GM12878 (cell line): ENCODE data around the gene FHL2. TPM values are rescaled to one million over a fixed set of nuclear protein-coding genes. Genes with fewer than 3 reads are reported as not detected.

ENCODE experiments used
- ATAC-seq: fragments of 200-7000 bp; cut with Tn5 transposase; 3 replicates; pipeline ENCODE4 v1.9.1; 2020; ENCODE audit warnings: mild to moderate bottlenecking, moderate library complexity
- BruUV-seq: library from RNA; stranded (reverse); fragments of 400-500 nt; replicated peaks from 2 replicates; lab custom pipeline; 2021; lab: Mats Ljungman, UMichigan
- CTCF ChIA-PET: fragments of 300-600 bp; sonication (Branson Sonifier 250); formaldehyde crosslinking; extraction: SDS; loops from one replicate; lab custom pipeline; 2021; ENCODE audit warnings: inconsistent platforms; lab: Yijun Ruan, JAX
- POLR2A ChIA-PET: fragments of 350-600 bp; formaldehyde crosslinking; extraction: SDS; loops from one replicate; lab custom pipeline; 2021; ENCODE audit warnings: inconsistent platforms; lab: Charles Lee
- RAD21 ChIA-PET: fragments of 300-600 bp; sonication (Branson Sonifier 250); formaldehyde crosslinking; loops from one replicate; lab custom pipeline; 2023; ENCODE audit warnings: antibody characterized with exemption; ENCODE audit not compliant: unreplicated experiment; lab: Charles Lee
- SMC1A ChIA-PET: fragments of 300-600 bp; sonication (Branson Sonifier 250); formaldehyde crosslinking; loops from one replicate; lab custom pipeline; 2023; ENCODE audit not compliant: unreplicated experiment, uncharacterized antibody; lab: Charles Lee
- DNase-seq: peaks from one replicate; pipeline ENCODE4 v3.0.0-alpha.2; 2011; ENCODE audit warnings: low read depth, low spot score
- FAIRE-seq: peaks from 3 replicates; lab custom pipeline; 2011; peaks lifted over from hg19 to GRCh38; lab: Jason Lieb, UNC
- H2AFZ ChIP-seq: 2 replicates; pipeline ENCODE4 v1.6.0; 2011; ENCODE audit warnings: low read depth, low read length, control low read depth; ENCODE audit not compliant: control insufficient read depth
- H3K27ac ChIP-seq: 2 replicates; pipeline ENCODE4 v1.5.1; 2011; ENCODE audit warnings: control low read depth; ENCODE audit not compliant: control insufficient read depth, insufficient read depth
- H3K27me3 ChIP-seq, 2 experiments: replicated peaks in 1 of 2; 2 replicates each; pipeline versions ENCODE4 v1.6.0 to v1.6.1; 2011; ENCODE audit warnings: low read length in 1 of 2; ENCODE audit not compliant: control insufficient read depth in 2 of 2, insufficient read depth in 2 of 2
- H3K36me3 ChIP-seq, 2 experiments: 2 replicates each; pipeline ENCODE4 v1.5.1; 2011; ENCODE audit warnings: low read length in 1 of 2; ENCODE audit not compliant: control insufficient read depth in 2 of 2, insufficient read depth in 2 of 2
- H3K4me1 ChIP-seq: 2 replicates; pipeline ENCODE4 v1.6.1; 2011; ENCODE audit warnings: mild to moderate bottlenecking, low read length, moderate library complexity, mixed read lengths; ENCODE audit not compliant: control insufficient read depth, insufficient read depth
- H3K4me2 ChIP-seq: 2 replicates; pipeline ENCODE4 v1.6.0; 2011; ENCODE audit warnings: control low read depth; ENCODE audit not compliant: control insufficient read depth, insufficient read depth
- H3K4me3 ChIP-seq: fragments of 200-600 bp; sonication (generic); 2 replicates; pipeline ENCODE4 v1.5.1; 2016
- H3K79me2 ChIP-seq: 2 replicates; pipeline ENCODE4 v1.6.0; 2011; ENCODE audit warnings: low read length; ENCODE audit not compliant: control insufficient read depth, insufficient read depth
- H3K9ac ChIP-seq: 2 replicates; pipeline ENCODE4 v1.8.0; 2011; ENCODE audit warnings: low read length, control low read depth, mixed read lengths; ENCODE audit not compliant: control insufficient read depth, insufficient read depth
- H3K9me3 ChIP-seq: replicated peaks from 3 replicates; pipeline ENCODE4 v1.5.1; 2011; ENCODE audit warnings: mild to moderate bottlenecking, low read length; ENCODE audit not compliant: control insufficient read depth, insufficient read depth
- H4K20me1 ChIP-seq: 2 replicates; pipeline ENCODE4 v1.6.0; 2011; ENCODE audit not compliant: control insufficient read depth, insufficient read depth
- BACH1 ChIP-seq: fragments of 450-650 bp; IDR thresholded peaks from 2 replicates; pipeline ENCODE4 v1.6.1; 2017; ENCODE audit warnings: mild to moderate bottlenecking, borderline replicate concordance
- CEBPB ChIP-seq, 2 experiments: fragments of 150-350 bp in 1 of 2; IDR thresholded peaks; 2 replicates each; pipeline ENCODE4 v1.6.1; 2012 to 2014; ENCODE audit warnings: low read depth in 2 of 2, low read length in 2 of 2, borderline replicate concordance in 1 of 2, inconsistent platforms in 1 of 2
- CREM ChIP-seq: IDR thresholded peaks from 2 replicates; pipeline ENCODE4 v1.6.1; 2014; ENCODE audit warnings: antibody characterized with exemption, low read depth
- FOS ChIP-seq: IDR thresholded peaks from 3 replicates; pipeline ENCODE4 v1.6.1; 2011; ENCODE audit warnings: borderline replicate concordance; ENCODE audit not compliant: insufficient read length; ENCODE audit errors: extremely low read depth
- MXI1 ChIP-seq: fragments of 150-350 bp; IDR thresholded peaks from 2 replicates; pipeline ENCODE4 v1.6.1; 2011; ENCODE audit warnings: low read depth, mild to moderate bottlenecking, inconsistent platforms, low read length, improper control_type of control experiment
- MYC ChIP-seq: IDR thresholded peaks from 2 replicates; pipeline ENCODE4 v1.6.1; 2011; ENCODE audit warnings: mild to moderate bottlenecking, low read length, moderate library complexity, inconsistent platforms; ENCODE audit not compliant: insufficient read depth, insufficient replicate concordance, insufficient read length, severe bottlenecking
- POLR2A ChIP-seq: IDR thresholded peaks from 2 replicates; pipeline ENCODE4 v1.6.1; 2011; ENCODE audit warnings: low read depth, mild to moderate bottlenecking, low read length
- SIX5 ChIP-seq: IDR thresholded peaks from 2 replicates; pipeline ENCODE4 v1.6.1; 2011; ENCODE audit warnings: mild to moderate bottlenecking, low read depth, low read length, moderate library complexity; ENCODE audit not compliant: severe bottlenecking
- SUZ12 ChIP-seq: fragments of 200-600 bp; sonication (generic); IDR thresholded peaks from one replicate; pipeline ENCODE4 v1.6.1; 2018; ENCODE audit warnings: antibody characterized with exemption, mild to moderate bottlenecking; ENCODE audit not compliant: unreplicated experiment
- WGBS: methylation state at CpG from one replicate; pipeline ENCODE4 v1.1.6; 2016; ENCODE audit warnings: low lambda C conversion rate; ENCODE audit not compliant: insufficient replicate concordance, insufficient coverage; ENCODE audit errors: missing lambda C conversion rate; 5-methylcytosine and 5-hydroxymethylcytosine counted together
- in situ Hi-C: fragments of 300-500 bp; cut with MboI; formaldehyde crosslinking; loops from 9 replicates; pipeline ENCODE4 v1.14.3; 2018; ENCODE audit warnings: mixed read lengths
- intact Hi-C: fragments of 100-400 bp; cut with micrococcal nuclease; formaldehyde crosslinking; loops from one replicate; pipeline ENCODE4 v1.14.2; 2022; ENCODE audit not compliant: unreplicated experiment
- polyA plus RNA-seq, 11 experiments: library from polyadenylated mRNA; depleted of rRNA in 4 of 11; unstranded in 6 of 11; stranded (reverse) in 5 of 11; fragments of >200 nt; fragmentation: Nextera tagmentation in 4 of 11; fragmentation: Illumina TruSeq in 1 of 11; extraction: Ambion mirVana in 4 of 11; extraction: Trizol in 1 of 11; gene quantifications; 1 replicate in 1 of 11; 2 replicates in 10 of 11; pipeline versions ENCODE4 v1.2.1 to v1.2.3, GENCODE V29; 2011 to 2016; ENCODE audit warnings: inconsistent platforms in 2 of 11, missing spikeins in 2 of 11, low read depth in 1 of 11
- total RNA-seq, 4 experiments: library from RNA; depleted of rRNA in 3 of 4; stranded (reverse); fragments of >200 nt in 3 of 4; fragmentation: Illumina TruSeq in 1 of 4; extraction: Trizol in 1 of 4; gene quantifications; 2 replicates each; pipeline versions ENCODE4 v1.2.1 to v1.2.3, GENCODE V29; 2013 to 2021
- TF ChIP-seq, protein P1 (sequence below): fragments of 450-650 bp; IDR thresholded peaks from 2 replicates; pipeline ENCODE4 v1.6.1; 2018; ENCODE audit warnings: mild to moderate bottlenecking, low read depth, moderate library complexity; ENCODE audit not compliant: partially characterized antibody
- TF ChIP-seq, protein P2 (sequence below): fragments of 450-650 bp; IDR thresholded peaks from 2 replicates; pipeline ENCODE4 v1.6.1; 2017; ENCODE audit warnings: antibody characterized with exemption, mild to moderate bottlenecking, moderate library complexity
- TF ChIP-seq, protein P3 (sequence below): IDR thresholded peaks from 2 replicates; pipeline ENCODE4 v1.6.1; 2012; ENCODE audit warnings: mild to moderate bottlenecking, low read depth, low read length

The FHL2 gene
- total and polyA plus RNA-seq, 10 of the 15 experiments (the other 5 are each of a cell fraction or from before 2014, with no cell fraction given): 2.2 to 9.9 (median 4.5) TPM

DNA sequence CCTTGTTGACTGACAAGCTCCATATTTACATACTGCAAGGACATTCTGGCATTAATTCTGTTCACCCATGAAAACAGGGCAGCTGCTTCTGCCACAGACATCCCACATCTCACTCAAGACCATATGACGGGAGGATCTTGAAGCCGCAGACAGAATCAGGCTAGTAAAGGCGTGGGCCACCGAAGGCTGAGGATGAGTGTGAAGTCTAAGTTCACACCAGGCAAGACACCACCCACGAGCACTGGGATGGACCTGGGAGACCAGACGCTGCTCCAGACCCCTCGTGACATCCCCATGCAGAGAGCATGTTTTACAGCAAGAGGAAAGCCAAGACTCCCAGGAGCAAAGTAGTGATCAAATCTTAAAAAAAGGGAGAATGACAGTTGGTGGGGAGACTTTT lies 3.2 kb downstream of the FHL2 start (continued):
- TF ChIP-seq FOS: no peak
- TF ChIP-seq, all 136 proteins: peak for 0

DNA sequence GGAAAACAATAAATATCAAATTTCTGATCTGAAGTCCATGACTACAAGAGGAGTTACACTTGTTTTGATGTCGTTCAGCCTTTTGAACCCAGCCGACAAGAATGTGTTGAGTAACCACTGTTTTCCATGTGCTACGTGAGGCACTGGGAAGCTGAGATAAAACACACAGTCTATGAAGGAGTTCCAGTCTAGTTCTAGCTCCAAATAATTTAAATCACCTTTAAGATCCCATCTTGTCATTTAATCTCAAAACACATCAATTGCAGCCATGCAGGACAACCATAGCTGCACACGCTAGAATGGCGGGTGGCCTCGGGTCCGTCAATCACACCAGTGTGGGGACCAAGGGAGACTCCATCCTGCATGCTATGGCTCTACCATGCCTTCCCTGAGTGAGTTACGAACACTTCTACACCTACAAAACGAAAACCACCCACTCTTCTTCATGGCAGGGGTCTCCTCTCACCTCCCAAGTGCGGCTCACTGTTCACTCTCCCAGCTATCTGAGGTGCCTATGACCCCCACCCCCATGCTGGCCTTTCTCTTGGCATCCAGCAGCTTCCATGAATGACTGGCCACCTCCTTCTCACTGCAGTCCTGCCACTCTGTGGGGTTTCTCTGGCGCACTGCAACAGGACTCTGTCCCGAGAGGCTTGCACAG lies 3.8 kb downstream of the FHL2 start:
- BruUV-seq: no TSS peak
- RAD21 ChIA-PET: no interaction called here
- WGBS: 47% methylated on average over 12 of the region's 12 CpGs
- H3K36me3 ChIP-seq: no peaks in the 10 kb centered on the region
- no peak overlapping the region for H3K9ac ChIP-seq
- H3K27me3 ChIP-seq: peaks cover 2 to 14% of the 10 kb centered on the region in 2 experiments
- ATAC-seq (no peak), FAIRE-seq (no peak), DNase-seq (no peak)
- SMC1A ChIA-PET: interaction anchor here (0.7 kb wide), 1 partner anchor 326 kb away, joined by 3 read pairs; no protein-coding TSS in a partner anchor
- H3K9me3 ChIP-seq: no peaks in the 10 kb centered on the region; the same call in 2 of the 3 replicates
- POLR2A ChIA-PET: no interaction called here
- no peak overlapping the region for H2AFZ ChIP-seq
- CTCF ChIA-PET: interaction anchor here (0.7 kb wide), 1 partner anchor 46 kb away, joined by 3 read pairs; no protein-coding TSS in a partner anchor
- no peaks in the 10 kb centered on the region for H3K79me2 ChIP-seq
- H3K27ac ChIP-seq: no peak overlapping the region
- intact Hi-C loops: no loop called here
- in situ Hi-C loops: no loop called here
- no peak overlapping the region for H3K4me3 ChIP-seq
- no peaks in the 10 kb centered on the region for H3K4me1 ChIP-seq
- no peak overlapping the region for H3K4me2 ChIP-seq
- H4K20me1 ChIP-seq: no peaks in the 10 kb centered on the region
- no peak for TF ChIP-seq MXI1
- TF ChIP-seq, protein P1, sequence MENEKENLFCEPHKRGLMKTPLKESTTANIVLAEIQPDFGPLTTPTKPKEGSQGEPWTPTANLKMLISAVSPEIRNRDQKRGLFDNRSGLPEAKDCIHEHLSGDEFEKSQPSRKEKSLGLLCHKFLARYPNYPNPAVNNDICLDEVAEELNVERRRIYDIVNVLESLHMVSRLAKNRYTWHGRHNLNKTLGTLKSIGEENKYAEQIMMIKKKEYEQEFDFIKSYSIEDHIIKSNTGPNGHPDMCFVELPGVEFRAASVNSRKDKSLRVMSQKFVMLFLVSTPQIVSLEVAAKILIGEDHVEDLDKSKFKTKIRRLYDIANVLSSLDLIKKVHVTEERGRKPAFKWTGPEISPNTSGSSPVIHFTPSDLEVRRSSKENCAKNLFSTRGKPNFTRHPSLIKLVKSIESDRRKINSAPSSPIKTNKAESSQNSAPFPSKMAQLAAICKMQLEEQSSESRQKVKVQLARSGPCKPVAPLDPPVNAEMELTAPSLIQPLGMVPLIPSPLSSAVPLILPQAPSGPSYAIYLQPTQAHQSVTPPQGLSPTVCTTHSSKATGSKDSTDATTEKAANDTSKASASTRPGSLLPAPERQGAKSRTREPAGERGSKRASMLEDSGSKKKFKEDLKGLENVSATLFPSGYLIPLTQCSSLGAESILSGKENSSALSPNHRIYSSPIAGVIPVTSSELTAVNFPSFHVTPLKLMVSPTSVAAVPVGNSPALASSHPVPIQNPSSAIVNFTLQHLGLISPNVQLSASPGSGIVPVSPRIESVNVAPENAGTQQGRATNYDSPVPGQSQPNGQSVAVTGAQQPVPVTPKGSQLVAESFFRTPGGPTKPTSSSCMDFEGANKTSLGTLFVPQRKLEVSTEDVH: no peak
- TF ChIP-seq CREM: no peak
- TF ChIP-seq CEBPB (IDR thresholded peaks at IDR 0.05; ENCODE audit: borderline replicate concordance in 1 of 2, low read depth in 2 of 2, low read length in 2 of 2): no peak
- no peak for TF ChIP-seq BACH1
- no peak for TF ChIP-seq POLR2A
- TF ChIP-seq, protein P2, sequence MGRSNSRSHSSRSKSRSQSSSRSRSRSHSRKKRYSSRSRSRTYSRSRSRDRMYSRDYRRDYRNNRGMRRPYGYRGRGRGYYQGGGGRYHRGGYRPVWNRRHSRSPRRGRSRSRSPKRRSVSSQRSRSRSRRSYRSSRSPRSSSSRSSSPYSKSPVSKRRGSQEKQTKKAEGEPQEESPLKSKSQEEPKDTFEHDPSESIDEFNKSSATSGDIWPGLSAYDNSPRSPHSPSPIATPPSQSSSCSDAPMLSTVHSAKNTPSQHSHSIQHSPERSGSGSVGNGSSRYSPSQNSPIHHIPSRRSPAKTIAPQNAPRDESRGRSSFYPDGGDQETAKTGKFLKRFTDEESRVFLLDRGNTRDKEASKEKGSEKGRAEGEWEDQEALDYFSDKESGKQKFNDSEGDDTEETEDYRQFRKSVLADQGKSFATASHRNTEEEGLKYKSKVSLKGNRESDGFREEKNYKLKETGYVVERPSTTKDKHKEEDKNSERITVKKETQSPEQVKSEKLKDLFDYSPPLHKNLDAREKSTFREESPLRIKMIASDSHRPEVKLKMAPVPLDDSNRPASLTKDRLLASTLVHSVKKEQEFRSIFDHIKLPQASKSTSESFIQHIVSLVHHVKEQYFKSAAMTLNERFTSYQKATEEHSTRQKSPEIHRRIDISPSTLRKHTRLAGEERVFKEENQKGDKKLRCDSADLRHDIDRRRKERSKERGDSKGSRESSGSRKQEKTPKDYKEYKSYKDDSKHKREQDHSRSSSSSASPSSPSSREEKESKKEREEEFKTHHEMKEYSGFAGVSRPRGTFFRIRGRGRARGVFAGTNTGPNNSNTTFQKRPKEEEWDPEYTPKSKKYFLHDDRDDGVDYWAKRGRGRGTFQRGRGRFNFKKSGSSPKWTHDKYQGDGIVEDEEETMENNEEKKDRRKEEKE: no peak
- TF ChIP-seq, protein P3, sequence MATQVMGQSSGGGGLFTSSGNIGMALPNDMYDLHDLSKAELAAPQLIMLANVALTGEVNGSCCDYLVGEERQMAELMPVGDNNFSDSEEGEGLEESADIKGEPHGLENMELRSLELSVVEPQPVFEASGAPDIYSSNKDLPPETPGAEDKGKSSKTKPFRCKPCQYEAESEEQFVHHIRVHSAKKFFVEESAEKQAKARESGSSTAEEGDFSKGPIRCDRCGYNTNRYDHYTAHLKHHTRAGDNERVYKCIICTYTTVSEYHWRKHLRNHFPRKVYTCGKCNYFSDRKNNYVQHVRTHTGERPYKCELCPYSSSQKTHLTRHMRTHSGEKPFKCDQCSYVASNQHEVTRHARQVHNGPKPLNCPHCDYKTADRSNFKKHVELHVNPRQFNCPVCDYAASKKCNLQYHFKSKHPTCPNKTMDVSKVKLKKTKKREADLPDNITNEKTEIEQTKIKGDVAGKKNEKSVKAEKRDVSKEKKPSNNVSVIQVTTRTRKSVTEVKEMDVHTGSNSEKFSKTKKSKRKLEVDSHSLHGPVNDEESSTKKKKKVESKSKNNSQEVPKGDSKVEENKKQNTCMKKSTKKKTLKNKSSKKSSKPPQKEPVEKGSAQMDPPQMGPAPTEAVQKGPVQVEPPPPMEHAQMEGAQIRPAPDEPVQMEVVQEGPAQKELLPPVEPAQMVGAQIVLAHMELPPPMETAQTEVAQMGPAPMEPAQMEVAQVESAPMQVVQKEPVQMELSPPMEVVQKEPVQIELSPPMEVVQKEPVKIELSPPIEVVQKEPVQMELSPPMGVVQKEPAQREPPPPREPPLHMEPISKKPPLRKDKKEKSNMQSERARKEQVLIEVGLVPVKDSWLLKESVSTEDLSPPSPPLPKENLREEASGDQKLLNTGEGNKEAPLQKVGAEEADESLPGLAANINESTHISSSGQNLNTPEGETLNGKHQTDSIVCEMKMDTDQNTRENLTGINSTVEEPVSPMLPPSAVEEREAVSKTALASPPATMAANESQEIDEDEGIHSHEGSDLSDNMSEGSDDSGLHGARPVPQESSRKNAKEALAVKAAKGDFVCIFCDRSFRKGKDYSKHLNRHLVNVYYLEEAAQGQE: no peak
- no peak for TF ChIP-seq SIX5
- TF ChIP-seq MYC: no peak
- no peak for TF ChIP-seq SUZ12
